HG02623 (cell line): ENCODE measurements around the gene DHX36.

Experiments
- ATAC-seq: cut with Tn5 transposase; IDR thresholded peaks from one replicate; pipeline ENCODE4 v1.9.1; 2021; ENCODE audit warnings: moderate library complexity; ENCODE audit not compliant: unreplicated experiment

The DHX36 gene

GRCh38 chr3:154323891-154324738 lies at the start of gene DHX36:
Gene DHX36 (minus strand): TSS chr3:154324487. CDS start chr3:154324416, 71 bp downstream.
- ATAC-seq = peak; percentile 89

- no peak for ATAC-seq
These were observed 42.9 kb upstream of the DHX36 start for GRCh38 chr3:154367221-154367620.

GRCh38 chr3:154364849-154365248 lies 40.6 kb upstream of the DHX36 start:
- ATAC-seq = no peak

- ATAC-seq = no peak
These were observed 36.8 kb upstream of the DHX36 start for GRCh38 chr3:154361099-154361498.

DNA sequence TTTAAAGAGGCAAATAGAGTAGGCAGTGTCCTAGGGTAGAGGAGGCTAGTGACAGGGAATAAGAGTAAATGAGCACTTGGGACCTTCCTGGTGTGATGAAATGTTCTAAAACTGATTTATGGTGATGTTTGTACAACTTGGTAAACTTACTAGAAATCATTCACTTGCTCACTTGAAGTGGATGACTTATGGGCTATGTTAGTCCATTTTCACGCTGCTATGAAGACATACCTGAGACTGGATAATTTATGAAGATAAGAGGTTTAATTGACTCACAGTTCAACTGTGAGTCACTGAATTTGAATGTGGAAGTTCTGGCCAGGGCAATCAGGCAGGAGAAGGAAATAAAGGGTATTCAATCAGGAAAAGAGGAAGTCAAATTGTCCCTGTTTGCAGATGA lies 31.7 kb upstream of the DHX36 start:
- no peak for ATAC-seq

DNA sequence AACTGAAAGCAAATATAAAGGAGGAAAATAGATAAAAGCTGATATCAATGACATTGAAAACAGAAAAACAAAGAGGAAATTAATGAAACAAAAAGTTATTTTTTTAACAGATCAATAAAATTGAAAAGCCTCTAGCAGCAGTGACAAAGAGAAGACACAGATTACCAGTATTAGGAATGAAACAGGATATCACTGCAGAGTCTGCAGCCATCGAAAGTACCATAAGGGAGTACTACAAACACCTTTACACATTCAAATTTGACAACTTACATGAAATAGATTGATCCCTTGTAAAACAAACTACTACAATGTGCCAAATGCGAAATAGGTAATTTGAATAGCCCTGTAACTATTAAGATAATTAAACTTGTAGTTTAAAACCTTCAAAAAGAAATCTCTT lies 24.9 kb upstream of the DHX36 start:
- no peak for ATAC-seq

GRCh38 chr3:154345422-154346122 lies 21.3 kb upstream of the DHX36 start:
- no peak for ATAC-seq

GRCh38 chr3:154338570-154338969 lies 14.3 kb upstream of the DHX36 start:
- no peak for ATAC-seq

DNA sequence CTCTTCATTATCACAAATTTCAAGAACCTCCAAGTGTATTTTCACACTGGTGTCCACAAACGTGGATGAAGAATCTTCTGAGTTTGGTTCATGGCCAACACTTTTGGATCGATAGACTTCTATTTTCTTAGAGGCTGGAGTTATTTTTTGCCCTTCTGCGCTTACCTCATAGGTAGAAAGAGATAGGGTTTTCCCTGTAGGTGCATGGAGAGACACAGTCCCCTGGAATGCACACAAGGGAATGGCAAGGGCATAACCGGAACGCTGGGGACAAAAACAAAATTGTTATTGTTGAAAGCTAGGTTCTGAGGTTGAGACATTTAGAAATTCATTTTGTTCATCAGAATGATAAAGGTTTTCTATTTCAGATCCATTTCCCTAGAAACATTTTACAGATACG lies 13.7 kb upstream of the DHX36 start:
- ATAC-seq = no peak

DNA sequence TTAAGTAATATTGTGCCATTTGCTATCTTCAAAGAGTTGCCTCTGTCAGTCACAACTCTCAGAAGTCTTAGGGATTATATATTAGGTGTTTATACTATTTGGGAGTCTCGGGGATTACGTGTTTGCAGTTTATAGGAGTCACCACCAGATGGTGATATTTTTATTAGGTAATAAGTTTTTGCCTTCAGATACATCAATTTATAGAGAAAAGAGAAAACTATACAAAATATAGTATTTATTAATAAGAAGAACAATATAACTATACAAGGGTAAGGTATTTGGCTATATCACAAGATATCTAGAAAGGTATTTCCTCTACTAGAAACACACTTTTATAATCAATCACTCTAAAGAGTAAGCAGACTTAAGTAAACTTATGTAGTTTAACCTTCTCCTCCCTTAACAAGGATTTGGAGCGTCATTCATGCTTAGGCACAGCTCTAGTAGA lies 10.7 kb upstream of the DHX36 start:
- no peak for ATAC-seq

DNA sequence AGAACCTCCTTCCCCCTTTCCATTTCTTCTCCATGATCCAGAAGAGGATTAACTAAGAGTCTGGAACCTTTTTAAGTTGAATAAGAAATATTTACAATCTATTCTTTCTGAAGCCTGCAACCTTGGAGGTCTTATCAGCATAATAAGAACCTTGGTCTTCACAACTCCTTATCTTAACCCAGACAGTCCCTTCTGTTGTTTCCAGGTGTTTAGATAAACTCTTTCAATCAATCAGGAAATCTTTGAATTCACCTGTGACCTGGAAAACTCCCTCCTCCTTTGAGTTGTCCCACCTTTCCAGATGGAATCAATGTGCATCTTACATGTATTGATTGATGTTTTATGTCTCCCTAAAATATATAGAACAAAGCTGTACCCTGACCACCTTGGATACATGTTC lies 3.6 kb upstream of the DHX36 start:
- ATAC-seq = no peak

- ATAC-seq = no peak
These were observed 632 bp upstream of the DHX36 start for GRCh38 chr3:154324919-154325318.

- ATAC-seq = no peak
These were observed 7.1 kb downstream of the DHX36 start for GRCh38 chr3:154316974-154317767.

DNA sequence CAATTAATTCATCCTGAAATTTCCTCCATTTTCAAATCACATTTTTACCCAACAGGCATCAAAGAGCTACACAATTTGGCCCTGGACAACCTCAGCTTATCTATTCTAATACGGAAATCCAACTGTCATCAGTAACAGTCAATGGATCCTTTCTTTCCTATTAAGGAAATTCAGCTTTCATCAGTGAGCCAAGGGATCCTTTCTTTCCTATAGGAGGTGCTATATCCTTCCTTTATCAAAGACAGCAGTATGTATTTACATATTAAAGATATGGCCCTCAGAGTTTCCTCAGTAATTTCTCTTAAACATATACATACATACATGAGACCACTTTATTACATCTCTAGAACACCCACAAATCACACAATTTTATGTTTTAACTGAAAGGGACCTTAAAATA lies 10.1 kb downstream of the DHX36 start:
- ATAC-seq = no peak

DNA sequence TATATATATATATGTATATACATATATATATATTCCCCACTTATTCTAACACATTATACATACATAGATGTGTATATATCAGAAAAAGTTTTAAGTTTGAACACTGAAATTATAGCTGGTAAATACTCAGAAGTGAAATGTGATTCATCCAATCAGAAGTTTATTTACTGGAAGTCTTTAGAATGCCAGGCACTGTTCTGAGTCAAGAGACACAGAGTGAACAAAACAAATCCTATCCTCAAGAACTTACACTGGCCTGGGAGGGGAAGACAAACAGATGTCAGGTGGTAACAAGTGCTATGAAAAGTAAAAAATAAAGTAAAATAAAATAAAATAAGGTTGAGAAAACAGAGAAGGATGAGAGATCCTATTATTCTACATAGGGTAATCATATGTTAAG lies 13.4 kb downstream of the DHX36 start:
- no peak for ATAC-seq

DNA sequence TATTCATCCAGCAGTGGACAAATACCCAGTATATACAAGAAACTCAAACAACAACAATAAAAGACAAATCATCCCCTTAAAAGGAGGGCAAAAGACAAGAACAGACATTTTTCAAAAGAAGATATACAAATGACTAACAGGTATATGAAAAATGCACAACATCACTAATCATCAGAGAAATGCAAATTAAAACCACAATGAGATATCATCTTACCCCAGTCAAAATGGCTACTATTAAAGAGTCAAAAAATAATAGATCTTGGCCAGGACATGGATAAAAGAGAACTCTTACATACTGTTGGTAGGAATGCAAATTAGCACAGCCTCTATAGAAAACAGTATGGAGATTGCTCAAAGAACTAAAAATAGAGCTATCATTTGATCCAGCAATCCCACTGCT lies 16.9 kb downstream of the DHX36 start:
- ATAC-seq = no peak

DNA sequence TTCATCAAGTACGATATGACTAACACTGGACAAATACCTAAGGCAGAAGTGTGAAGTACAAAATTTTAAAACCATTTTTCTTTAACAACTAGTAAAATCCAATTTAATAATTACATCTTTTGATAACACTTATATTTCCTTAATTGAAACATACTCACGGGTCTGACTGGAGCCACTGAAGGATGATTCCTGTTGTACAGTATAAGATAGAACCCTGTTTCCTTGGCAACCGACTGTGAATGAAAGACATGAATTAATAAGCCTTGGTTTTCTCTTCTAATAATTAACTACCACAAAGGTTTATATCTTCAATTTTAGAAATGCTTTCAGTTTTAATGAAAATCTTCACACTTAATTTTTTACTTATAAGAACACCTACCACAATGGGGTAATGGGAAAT lies 19.4 kb downstream of the DHX36 start:
- ATAC-seq = no peak

DNA sequence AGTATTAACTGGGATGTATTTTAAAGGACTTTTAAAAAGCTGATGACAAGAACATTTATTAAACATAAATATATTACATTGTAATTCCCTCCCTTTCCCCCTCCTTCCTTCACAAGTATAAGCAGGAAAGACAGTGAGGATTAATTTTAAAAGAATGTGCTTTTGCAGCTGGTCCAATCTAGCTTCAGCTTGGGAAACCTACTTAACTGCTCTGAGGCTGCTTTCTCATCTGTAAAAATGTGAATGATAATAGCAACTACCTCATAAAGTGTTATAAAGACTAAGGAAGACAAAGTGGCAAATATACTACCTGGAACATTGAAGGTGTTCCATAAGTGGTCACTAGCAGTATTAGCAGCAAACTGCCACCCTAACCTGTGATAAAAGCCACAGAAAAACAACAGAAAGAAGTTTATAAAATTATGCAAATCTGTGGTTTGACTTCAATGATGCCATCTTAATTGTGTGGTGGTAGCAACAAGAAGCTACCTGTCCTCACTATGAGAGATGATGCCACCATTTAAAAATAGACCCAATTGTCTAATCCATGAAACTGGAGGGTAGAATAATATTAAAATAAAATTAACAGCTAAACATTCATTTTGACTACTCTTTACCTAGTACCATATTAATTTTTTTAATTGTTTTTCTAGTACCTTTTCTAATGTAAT lies 20.0 kb downstream of the DHX36 start:
- ATAC-seq = no peak

DNA sequence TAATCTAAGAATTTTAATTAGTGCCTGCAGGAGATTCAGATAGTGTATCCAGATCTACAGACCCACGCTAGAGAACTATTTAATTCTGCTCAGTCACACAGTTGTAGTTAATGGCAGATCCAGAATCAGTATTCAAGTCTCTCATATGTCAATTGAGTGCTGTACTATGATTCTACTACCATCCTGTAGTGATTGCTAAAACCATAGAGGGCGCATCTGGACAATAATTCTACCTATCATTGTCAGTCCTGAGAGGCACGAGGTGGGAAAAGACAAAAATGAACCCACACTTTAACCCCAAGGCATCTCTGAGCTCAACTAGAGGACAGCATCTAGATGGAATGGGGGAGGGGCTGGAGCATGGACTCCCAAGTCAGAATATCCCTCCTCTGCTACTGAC lies 22.7 kb downstream of the DHX36 start:
- no peak for ATAC-seq

DNA sequence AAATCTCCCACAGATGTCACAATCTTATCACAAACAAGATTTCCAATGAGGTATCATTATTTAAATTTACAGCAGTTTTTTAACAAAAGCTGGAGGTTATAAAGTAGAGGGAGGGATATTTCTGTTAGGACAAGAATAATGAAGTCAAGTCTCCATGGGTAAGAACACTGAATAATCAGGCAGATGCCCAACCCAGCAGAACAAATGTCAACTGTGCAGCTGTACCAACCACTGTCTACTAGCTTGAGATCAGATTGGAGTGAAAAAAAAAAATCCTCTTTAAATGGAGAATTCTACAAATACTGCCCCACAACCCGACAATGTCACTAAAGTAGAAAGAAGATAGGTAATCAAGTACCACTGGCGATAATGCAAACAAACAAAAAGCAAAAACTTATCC lies 30.3 kb downstream of the DHX36 start:
- no peak for ATAC-seq

DNA sequence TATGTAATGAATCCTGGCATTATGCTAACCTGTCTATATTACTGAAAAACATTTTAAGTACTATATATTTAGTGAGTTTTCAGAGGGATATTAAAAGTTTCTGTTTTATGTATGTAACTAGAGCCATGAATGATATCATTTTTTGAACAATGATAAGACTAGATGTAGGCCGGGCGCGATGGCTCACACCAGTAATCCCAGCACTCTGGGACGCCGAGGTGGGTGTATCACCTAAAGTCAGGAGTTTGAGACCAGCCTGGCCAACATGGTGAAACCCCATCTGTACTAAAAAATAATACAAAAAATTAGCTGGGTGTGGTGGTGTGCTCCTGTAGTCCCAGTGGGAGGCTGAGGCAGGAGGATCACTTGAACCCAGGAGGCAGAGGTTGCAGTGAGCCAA lies 34.1 kb downstream of the DHX36 start:
- ATAC-seq = no peak
